ENCODE results near the gene PGRMC1. TPM values are rescaled to one million over a fixed set of nuclear protein-coding genes. Genes with fewer than 3 reads are reported as not detected.

Gene PGRMC1
- total RNA-seq, 1 experiment from 2014 or later = 83.3 TPM

DNA sequence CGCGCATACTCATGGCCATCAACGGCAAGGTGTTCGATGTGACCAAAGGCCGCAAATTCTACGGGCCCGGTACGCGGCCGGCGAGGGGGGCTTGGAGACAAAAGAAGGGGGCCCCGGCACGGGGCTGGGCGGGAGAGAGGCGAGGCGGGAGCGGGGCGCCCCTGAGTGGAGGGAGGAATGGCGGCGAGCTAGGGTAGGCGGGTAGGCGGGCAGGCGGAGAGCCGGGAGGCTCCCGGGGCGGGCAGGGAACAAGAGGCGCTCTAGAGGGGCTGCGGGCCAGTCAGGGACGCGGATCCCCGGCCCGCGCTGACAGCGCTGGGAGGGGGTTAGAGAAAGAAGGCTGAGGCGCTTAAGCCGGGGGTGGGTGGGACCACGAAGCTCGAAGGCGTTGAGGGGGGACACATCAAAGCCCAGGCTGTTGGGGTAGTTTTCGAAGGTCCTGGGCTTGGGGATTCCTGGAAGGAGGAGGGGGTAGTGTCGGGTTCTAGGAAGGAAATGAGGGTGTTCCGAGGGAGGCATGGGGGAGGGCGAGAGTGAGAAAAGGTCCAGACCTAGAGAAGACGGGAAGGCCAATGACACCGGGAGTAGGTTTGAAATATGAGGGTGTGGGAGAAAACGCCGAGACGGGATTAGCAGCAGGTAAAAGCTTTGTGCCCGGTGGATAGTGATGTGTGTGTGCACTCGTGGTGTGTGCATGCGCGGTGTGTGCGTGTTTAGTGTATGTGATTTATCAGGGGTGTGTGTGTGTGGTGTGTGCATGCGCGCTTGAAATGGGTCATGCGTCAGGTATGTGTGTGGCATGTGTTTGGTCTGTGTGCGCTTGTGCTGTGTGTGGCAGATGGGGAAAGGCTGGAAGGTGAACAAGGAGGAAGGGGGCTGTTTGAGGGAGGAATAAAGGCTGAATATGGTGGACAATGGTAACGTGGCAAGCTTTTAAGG lies 807 bp downstream of the PGRMC1 start:
- no TSS peak for BruUV-seq (replicated peaks)
- Histone ChIP-seq H3K36me3 (ENCODE audit: control insufficient read depth, insufficient read depth, low read length) (no peaks in the 10 kb centered on the region), H3K27me3 (ENCODE audit: control insufficient read depth, insufficient read depth, low read length) (no peaks in the 10 kb centered on the region; the same call in 1 of the 2 replicates), H3K4me1 (ENCODE audit: control insufficient read depth, insufficient read depth, low read length) (peaks cover 20% of the 10 kb centered on the region), H3K4me3 (ENCODE audit: low read depth in 2 of 2, low read length in 2 of 2) (peak overlapping the region; percentile 86 to 96), H3K9me3 (ENCODE audit: control insufficient read depth, insufficient read depth, low read depth, low read length) (no peaks in the 10 kb centered on the region), H3K27ac (ENCODE audit: low read length) (peak overlapping the region; percentile 83)
- in situ Hi-C loops (cut with HindIII; ENCODE audit: low pct_unique_long_range_greater_than_20kb, low sequenced_read_pairs) (no loop called here), intact Hi-C loops (cut with micrococcal nuclease; ENCODE audit: unreplicated experiment) (no loop called here)
- TF ChIP-seq SIN3A (IDR thresholded peaks at IDR 0.05; ENCODE audit: borderline replicate concordance, insufficient read depth, low read depth, low read length) (no peak), POLR2AphosphoS5 (IDR thresholded peaks at IDR 0.05; ENCODE audit: low read depth, low read length) (no peak), TCF7L2 (IDR thresholded peaks at IDR 0.05; ENCODE audit: low read depth, low read length) (no peak)
- TF ChIP-seq, protein P1, sequence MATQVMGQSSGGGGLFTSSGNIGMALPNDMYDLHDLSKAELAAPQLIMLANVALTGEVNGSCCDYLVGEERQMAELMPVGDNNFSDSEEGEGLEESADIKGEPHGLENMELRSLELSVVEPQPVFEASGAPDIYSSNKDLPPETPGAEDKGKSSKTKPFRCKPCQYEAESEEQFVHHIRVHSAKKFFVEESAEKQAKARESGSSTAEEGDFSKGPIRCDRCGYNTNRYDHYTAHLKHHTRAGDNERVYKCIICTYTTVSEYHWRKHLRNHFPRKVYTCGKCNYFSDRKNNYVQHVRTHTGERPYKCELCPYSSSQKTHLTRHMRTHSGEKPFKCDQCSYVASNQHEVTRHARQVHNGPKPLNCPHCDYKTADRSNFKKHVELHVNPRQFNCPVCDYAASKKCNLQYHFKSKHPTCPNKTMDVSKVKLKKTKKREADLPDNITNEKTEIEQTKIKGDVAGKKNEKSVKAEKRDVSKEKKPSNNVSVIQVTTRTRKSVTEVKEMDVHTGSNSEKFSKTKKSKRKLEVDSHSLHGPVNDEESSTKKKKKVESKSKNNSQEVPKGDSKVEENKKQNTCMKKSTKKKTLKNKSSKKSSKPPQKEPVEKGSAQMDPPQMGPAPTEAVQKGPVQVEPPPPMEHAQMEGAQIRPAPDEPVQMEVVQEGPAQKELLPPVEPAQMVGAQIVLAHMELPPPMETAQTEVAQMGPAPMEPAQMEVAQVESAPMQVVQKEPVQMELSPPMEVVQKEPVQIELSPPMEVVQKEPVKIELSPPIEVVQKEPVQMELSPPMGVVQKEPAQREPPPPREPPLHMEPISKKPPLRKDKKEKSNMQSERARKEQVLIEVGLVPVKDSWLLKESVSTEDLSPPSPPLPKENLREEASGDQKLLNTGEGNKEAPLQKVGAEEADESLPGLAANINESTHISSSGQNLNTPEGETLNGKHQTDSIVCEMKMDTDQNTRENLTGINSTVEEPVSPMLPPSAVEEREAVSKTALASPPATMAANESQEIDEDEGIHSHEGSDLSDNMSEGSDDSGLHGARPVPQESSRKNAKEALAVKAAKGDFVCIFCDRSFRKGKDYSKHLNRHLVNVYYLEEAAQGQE (IDR thresholded peaks at IDR 0.05; ENCODE audit: insufficient read depth in 1 of 2, low read depth in 2 of 2, low read length in 1 of 2) = no peak
- TF ChIP-seq, protein P2, sequence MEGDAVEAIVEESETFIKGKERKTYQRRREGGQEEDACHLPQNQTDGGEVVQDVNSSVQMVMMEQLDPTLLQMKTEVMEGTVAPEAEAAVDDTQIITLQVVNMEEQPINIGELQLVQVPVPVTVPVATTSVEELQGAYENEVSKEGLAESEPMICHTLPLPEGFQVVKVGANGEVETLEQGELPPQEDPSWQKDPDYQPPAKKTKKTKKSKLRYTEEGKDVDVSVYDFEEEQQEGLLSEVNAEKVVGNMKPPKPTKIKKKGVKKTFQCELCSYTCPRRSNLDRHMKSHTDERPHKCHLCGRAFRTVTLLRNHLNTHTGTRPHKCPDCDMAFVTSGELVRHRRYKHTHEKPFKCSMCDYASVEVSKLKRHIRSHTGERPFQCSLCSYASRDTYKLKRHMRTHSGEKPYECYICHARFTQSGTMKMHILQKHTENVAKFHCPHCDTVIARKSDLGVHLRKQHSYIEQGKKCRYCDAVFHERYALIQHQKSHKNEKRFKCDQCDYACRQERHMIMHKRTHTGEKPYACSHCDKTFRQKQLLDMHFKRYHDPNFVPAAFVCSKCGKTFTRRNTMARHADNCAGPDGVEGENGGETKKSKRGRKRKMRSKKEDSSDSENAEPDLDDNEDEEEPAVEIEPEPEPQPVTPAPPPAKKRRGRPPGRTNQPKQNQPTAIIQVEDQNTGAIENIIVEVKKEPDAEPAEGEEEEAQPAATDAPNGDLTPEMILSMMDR (IDR thresholded peaks at IDR 0.05) = no peak
- CTCF ChIA-PET = interaction anchor here (0.5 kb wide), 1 partner anchor 96 kb away, joined by 4 read pairs; no protein-coding TSS in a partner anchor
- DNase-seq (ENCODE audit: low read depth, low spot score) = no peak
- ATAC-seq = peak; percentile 51
- POLR2A ChIA-PET = interaction anchor here (0.6 kb wide), 1 partner anchor 334 kb away, joined by 5 read pairs; no protein-coding TSS in a partner anchor

DNA sequence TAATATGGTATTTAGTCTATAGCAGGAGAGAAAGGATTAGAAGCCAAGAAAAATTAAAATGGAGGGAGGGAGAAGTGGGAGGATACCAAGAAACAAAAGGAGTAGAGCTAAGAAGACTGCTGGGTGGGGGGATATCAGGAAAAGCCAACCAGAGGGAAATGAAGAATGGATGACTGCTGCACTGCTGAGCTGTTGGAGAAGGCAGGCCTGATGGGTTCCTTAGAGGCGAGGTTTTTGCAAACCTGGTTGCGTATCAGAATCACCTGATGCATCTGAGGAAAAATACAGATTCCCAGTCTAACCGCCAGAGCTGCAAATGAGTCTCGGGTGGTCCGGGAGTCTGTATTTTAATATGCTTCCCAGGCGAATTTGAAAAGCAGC lies 1.5 kb downstream of the PGRMC1 start:
- Histone ChIP-seq H3K27me3 (ENCODE audit: control insufficient read depth, insufficient read depth, low read length) (no peaks in the 10 kb centered on the region; the same call in 1 of the 2 replicates), H3K4me3 (ENCODE audit: low read depth in 2 of 2, low read length in 2 of 2) (peak overlapping the region; percentile 86 to 96), H3K27ac (ENCODE audit: low read length) (peak overlapping the region; percentile 83), H3K9me3 (ENCODE audit: control insufficient read depth, insufficient read depth, low read depth, low read length) (no peaks in the 10 kb centered on the region), H3K36me3 (ENCODE audit: control insufficient read depth, insufficient read depth, low read length) (no peaks in the 10 kb centered on the region), H3K4me1 (ENCODE audit: control insufficient read depth, insufficient read depth, low read length) (peaks cover 20% of the 10 kb centered on the region)
- DNase-seq (ENCODE audit: low read depth, low spot score) = no peak
- BruUV-seq (replicated peaks) = no TSS peak
- TF ChIP-seq, protein P1 (IDR thresholded peaks at IDR 0.05; ENCODE audit: insufficient read depth in 1 of 2, low read depth in 2 of 2, low read length in 1 of 2) = no peak
- no peak for TF ChIP-seq SIN3A (IDR thresholded peaks at IDR 0.05; ENCODE audit: borderline replicate concordance, insufficient read depth, low read depth, low read length)
- no peak for TF ChIP-seq TCF7L2 (IDR thresholded peaks at IDR 0.05; ENCODE audit: low read depth, low read length)
- TF ChIP-seq, protein P2 (IDR thresholded peaks at IDR 0.05) = no peak
- no peak for TF ChIP-seq POLR2AphosphoS5 (IDR thresholded peaks at IDR 0.05; ENCODE audit: low read depth, low read length)
- intact Hi-C loops (cut with micrococcal nuclease; ENCODE audit: unreplicated experiment) (no loop called here), in situ Hi-C loops (cut with HindIII; ENCODE audit: low pct_unique_long_range_greater_than_20kb, low sequenced_read_pairs) (no loop called here)
- ChIA-PET CTCF (interaction anchor here (0.5 kb wide), 1 partner anchor 95 kb away, joined by 4 read pairs; no protein-coding TSS in a partner anchor), POLR2A (interaction anchor here (0.6 kb wide), 1 partner anchor 333 kb away, joined by 5 read pairs; no protein-coding TSS in a partner anchor)
- ATAC-seq = no peak

Measured in Panc1 (cell line).